ENCODE measurements around the gene VGLL4.
"Not testable (repeated sequence)": the region's sequence is repeated elsewhere in the genome, so short reads cannot be mapped to it uniquely, and the experiment has no call there.

Gene VGLL4, protein sequence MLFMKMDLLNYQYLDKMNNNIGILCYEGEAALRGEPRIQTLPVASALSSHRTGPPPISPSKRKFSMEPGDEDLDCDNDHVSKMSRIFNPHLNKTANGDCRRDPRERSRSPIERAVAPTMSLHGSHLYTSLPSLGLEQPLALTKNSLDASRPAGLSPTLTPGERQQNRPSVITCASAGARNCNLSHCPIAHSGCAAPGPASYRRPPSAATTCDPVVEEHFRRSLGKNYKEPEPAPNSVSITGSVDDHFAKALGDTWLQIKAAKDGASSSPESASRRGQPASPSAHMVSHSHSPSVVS

DNA sequence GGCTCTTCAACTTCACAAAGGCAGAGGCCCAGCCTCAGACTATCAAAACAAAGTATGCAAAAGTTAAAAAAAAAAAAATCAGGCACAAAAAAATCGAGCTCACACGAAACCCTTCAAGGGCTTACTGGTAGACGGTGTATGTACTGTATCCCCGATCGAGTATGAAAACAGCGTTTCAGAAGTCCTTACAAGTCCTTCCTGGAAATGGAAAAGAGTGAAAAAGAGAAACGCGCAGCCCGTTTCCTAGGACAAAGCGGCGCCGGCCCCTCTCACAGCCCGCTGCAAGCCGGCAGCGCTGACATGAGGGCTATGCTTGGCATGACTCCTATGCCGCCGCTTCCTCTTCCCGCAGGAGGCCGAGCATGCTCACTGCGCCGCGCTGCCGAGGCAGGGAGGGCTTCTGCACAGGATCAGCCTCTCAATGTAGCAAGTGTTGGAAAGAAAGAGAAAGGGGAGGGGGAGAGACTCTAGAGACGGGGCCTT is at the start of gene VGLL4:
Gene VGLL4 (minus strand): TSS at position 311 of the 483 bp plus-strand sequence. CDS start 397 bp downstream, outside the sequence.
- Histone ChIP-seq H3K4me3 (ENCODE audit: low read depth, low read length) (peak within 1 kb of the TSS; percentile 94), H3K9ac (ENCODE audit: low read length) (peak within 1 kb of the TSS; percentile 94), H3K4me1 (ENCODE audit: control insufficient read depth, insufficient read depth, low read length) (peaks cover 26% of the 10 kb centered on the region), H3K27ac (ENCODE audit: low read depth, low read length) (peak within 1 kb of the TSS; percentile 87), H3K27me3 (ENCODE audit: control insufficient read depth, insufficient read depth, low read length) (no peaks in the 10 kb centered on the region), H3K36me3 (ENCODE audit: control insufficient read depth, insufficient read depth, low read length) (no peaks in the 10 kb centered on the region), H3K9me3 (ENCODE audit: control insufficient read depth, insufficient read depth, low read depth, low read length) (no peaks in the 10 kb centered on the region)

DNA sequence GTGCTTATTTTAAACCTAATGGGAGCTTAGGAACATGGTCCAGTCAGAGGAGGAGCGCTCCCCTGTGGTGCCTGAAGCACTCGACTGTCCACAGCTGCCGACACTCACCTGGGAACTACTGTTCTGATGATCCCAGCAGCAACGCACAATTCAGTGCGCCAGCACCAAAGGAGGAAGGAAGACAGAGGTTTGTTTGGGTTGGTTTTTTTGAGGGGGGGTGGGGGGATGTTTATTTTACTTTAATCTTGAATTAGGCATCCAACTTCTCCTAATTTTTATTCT is 48.8 kb upstream of the VGLL4 start:
- H3K27me3 ChIP-seq (ENCODE audit: control insufficient read depth, insufficient read depth, low read length): no peaks in the 10 kb centered on the region
- H3K9ac ChIP-seq (ENCODE audit: low read length): no peak overlapping the region
- no peaks in the 10 kb centered on the region for H3K9me3 ChIP-seq (ENCODE audit: control insufficient read depth, insufficient read depth, low read depth, low read length)
- no peak overlapping the region for H3K27ac ChIP-seq (ENCODE audit: low read depth, low read length)
- H3K4me1 ChIP-seq (ENCODE audit: control insufficient read depth, insufficient read depth, low read length): peaks cover 22% of the 10 kb centered on the region
- H3K4me3 ChIP-seq (ENCODE audit: low read depth, low read length): no peak overlapping the region
- peaks cover 2% of the 10 kb centered on the region; the same call in 1 of the 2 replicates for H3K36me3 ChIP-seq (ENCODE audit: control insufficient read depth, insufficient read depth, low read length)

DNA sequence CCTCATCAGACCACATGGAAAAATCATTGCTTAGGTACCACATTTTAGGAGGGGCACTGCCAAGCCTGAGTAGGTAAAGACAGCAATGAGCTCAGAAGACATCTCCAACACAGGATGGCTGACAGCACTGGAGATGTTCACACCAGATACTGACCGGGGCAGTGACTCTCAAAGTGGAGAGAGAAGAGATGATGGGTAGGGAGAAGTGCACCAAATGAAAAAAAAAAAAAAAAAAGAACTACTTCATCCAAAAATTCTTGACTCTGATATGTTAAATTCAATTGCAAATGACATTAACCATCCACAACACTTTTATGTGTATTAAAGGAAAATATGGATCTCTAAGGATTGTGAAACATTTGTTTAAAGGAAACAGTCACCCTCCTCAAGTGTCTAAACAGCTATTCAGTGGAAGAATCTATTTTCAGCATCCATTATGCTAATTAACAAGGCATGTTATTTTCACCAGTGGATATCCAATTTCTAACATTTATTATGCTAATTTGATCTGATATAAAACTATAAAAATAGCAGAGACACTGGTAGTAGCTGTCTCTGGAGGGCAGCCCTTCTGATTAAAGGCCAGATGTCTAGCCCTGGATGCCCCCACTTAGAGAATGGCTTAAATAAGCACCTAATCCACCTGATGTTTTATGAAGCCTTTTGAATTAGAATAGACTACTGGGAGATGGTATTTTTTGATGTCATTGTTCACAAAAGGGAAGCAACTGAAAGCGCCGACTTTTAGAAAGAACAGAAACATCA is 48.2 kb upstream of the VGLL4 start:
- no peak overlapping the region for H3K4me3 ChIP-seq (ENCODE audit: low read depth, low read length)
- no peak overlapping the region for H3K27ac ChIP-seq (ENCODE audit: low read depth, low read length)
- no peaks in the 10 kb centered on the region for H3K9me3 ChIP-seq (ENCODE audit: control insufficient read depth, insufficient read depth, low read depth, low read length)
- peaks cover 22% of the 10 kb centered on the region for H3K4me1 ChIP-seq (ENCODE audit: control insufficient read depth, insufficient read depth, low read length)
- no peaks in the 10 kb centered on the region for H3K27me3 ChIP-seq (ENCODE audit: control insufficient read depth, insufficient read depth, low read length)
- peaks cover 2% of the 10 kb centered on the region; the same call in 1 of the 2 replicates for H3K36me3 ChIP-seq (ENCODE audit: control insufficient read depth, insufficient read depth, low read length)
- no peak overlapping the region for H3K9ac ChIP-seq (ENCODE audit: low read length)

DNA sequence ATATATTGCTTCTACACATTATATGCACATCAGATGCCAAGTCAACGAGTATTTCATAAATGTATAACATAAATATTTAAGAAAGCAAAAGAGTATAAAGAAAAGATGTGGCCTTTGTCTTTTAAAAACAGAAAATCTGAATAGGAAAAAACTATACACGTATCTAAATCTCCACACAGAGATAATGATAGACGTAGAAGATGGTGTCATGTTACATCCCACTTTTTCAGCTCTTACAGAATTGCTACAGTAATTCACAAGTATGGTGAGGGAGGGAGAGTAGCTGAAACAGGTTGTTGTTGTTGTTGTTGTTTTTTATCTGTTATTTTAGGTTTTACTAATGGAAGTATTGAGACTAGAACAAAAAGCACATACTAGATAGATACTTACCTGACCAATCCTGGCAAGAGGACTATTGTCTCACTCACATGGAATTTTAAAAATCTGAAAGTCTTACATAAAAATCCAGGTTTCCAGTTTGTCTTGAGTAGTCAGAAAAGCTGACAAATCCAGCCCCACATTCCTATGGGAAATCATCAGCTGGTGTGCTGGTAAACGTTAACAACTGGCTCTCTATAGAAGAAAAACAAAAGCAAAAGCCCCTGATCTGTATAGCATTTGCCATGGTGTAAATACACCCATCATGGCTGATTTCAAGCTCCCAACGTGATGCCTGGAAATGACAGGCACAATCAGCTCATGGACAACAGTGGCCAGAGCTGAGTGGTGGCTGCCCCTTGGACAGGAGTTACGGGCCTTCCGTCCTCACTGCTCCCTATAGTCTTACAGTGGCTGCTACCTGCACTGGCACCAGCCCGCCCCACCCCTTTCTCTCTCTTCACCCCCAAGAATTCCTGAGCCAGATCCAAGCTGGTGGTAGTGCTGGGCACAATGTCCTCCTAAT is 47.4 kb upstream of the VGLL4 start:
- Histone ChIP-seq H3K27ac (ENCODE audit: low read depth, low read length) (no peak overlapping the region), H3K4me3 (ENCODE audit: low read depth, low read length) (no peak overlapping the region), H3K4me1 (ENCODE audit: control insufficient read depth, insufficient read depth, low read length) (peaks cover 22% of the 10 kb centered on the region), H3K9ac (ENCODE audit: low read length) (no peak overlapping the region), H3K36me3 (ENCODE audit: control insufficient read depth, insufficient read depth, low read length) (peaks cover 2% of the 10 kb centered on the region; the same call in 1 of the 2 replicates), H3K9me3 (ENCODE audit: control insufficient read depth, insufficient read depth, low read depth, low read length) (no peaks in the 10 kb centered on the region), H3K27me3 (ENCODE audit: control insufficient read depth, insufficient read depth, low read length) (no peaks in the 10 kb centered on the region)

DNA sequence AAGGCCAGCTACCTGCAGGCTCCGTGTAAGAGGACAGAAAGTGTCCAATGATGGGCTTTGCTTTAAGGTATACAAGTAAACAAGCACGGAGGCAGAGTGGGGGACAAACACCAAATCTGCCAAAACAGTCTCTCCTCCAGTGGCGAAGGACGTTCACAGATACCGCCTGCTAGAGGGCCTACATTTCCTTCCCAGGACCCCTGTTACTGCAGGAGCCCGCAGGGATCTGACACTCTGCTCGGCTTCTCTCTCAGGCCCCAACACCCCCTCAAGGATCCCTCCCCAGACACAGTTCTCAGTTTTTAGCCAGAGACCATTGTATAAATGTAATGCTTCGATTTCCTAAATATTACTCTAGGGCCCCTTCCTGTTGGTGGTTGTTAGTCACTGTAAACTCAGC is 46.0 kb upstream of the VGLL4 start:
- peaks cover 22% of the 10 kb centered on the region for H3K4me1 ChIP-seq (ENCODE audit: control insufficient read depth, insufficient read depth, low read length)
- peaks cover 2% of the 10 kb centered on the region; the same call in 1 of the 2 replicates for H3K36me3 ChIP-seq (ENCODE audit: control insufficient read depth, insufficient read depth, low read length)
- no peak overlapping the region for H3K4me3 ChIP-seq (ENCODE audit: low read depth, low read length)
- no peak overlapping the region for H3K9ac ChIP-seq (ENCODE audit: low read length)
- H3K27me3 ChIP-seq (ENCODE audit: control insufficient read depth, insufficient read depth, low read length): no peaks in the 10 kb centered on the region
- no peak overlapping the region for H3K27ac ChIP-seq (ENCODE audit: low read depth, low read length)
- H3K9me3 ChIP-seq (ENCODE audit: control insufficient read depth, insufficient read depth, low read depth, low read length): no peaks in the 10 kb centered on the region

DNA sequence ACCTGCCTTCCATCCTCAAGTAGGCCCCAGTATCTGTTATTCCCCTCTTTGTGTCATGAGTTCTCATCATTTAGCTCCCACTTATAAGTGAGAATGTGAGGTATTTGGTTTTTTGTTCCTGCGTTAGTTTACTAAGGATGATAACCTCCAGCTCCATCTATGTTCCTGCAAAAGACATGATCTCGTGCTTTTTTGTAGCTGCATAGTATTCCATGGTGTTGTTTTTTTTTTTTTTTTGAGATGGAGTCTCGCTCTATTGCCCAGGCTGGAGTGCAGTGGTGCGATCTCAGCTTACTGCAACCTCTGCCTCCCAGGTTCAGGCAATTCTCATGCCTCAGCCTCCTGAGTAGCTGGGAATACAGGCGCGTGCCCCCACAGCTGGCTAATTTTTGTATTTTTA is 41.3 kb upstream of the VGLL4 start:
- not testable (repeated sequence) for H3K27me3 ChIP-seq (ENCODE audit: control insufficient read depth, insufficient read depth, low read length); H3K4me1 ChIP-seq (ENCODE audit: control insufficient read depth, insufficient read depth, low read length); H3K27ac ChIP-seq (ENCODE audit: low read depth, low read length); H3K36me3 ChIP-seq (ENCODE audit: control insufficient read depth, insufficient read depth, low read length); H3K4me3 ChIP-seq (ENCODE audit: low read depth, low read length); H3K9ac ChIP-seq (ENCODE audit: low read length); H3K9me3 ChIP-seq (ENCODE audit: control insufficient read depth, insufficient read depth, low read depth, low read length)

DNA sequence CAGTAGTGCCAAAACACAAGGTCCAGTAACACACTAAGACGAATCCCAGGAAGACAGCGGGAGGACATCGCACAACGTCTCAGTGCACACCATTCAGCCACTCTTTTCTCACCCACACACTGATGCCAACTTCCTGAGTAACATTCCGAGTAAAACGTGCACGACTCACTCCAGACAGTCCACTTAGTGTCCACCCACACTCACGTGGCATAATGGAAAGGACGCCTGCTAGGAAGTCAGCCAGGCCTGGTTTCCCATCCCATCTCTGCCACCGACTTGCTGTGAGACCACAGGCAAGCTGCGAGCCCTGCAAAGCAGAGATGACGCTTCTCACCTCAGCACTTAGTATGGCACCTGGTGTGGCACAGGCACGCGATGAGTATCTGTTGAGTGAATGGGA is 36.8 kb upstream of the VGLL4 start:
- no peaks in the 10 kb centered on the region for H3K9me3 ChIP-seq (ENCODE audit: control insufficient read depth, insufficient read depth, low read depth, low read length)
- H3K4me3 ChIP-seq (ENCODE audit: low read depth, low read length): no peak overlapping the region
- no peaks in the 10 kb centered on the region for H3K4me1 ChIP-seq (ENCODE audit: control insufficient read depth, insufficient read depth, low read length)
- H3K9ac ChIP-seq (ENCODE audit: low read length): no peak overlapping the region
- H3K27ac ChIP-seq (ENCODE audit: low read depth, low read length): no peak overlapping the region
- no peaks in the 10 kb centered on the region for H3K27me3 ChIP-seq (ENCODE audit: control insufficient read depth, insufficient read depth, low read length)
- no peaks in the 10 kb centered on the region for H3K36me3 ChIP-seq (ENCODE audit: control insufficient read depth, insufficient read depth, low read length)

DNA sequence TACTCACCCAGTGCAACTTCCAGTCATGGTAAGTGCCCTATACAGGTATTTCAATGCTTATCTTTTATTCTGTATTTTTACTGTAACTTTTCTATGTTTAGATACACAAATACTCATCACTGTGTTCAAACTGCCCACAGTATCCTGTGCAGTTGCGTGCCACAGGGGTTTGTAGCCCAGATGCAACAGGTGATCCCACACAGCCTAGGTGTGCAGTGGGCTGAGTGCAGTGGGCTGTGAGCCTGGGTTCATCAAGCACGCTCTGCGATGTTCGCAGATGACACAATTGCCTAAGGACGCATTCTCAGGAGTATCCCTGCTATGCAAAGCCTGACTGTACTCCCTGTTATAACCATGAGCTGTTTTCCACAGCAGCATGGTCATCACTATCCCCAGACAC is 36.2 kb upstream of the VGLL4 start:
- Histone ChIP-seq H3K27ac (ENCODE audit: low read depth, low read length) (no peak overlapping the region), H3K27me3 (ENCODE audit: control insufficient read depth, insufficient read depth, low read length) (no peaks in the 10 kb centered on the region), H3K9ac (ENCODE audit: low read length) (no peak overlapping the region), H3K4me3 (ENCODE audit: low read depth, low read length) (no peak overlapping the region), H3K36me3 (ENCODE audit: control insufficient read depth, insufficient read depth, low read length) (no peaks in the 10 kb centered on the region), H3K9me3 (ENCODE audit: control insufficient read depth, insufficient read depth, low read depth, low read length) (no peaks in the 10 kb centered on the region), H3K4me1 (ENCODE audit: control insufficient read depth, insufficient read depth, low read length) (no peaks in the 10 kb centered on the region)

DNA sequence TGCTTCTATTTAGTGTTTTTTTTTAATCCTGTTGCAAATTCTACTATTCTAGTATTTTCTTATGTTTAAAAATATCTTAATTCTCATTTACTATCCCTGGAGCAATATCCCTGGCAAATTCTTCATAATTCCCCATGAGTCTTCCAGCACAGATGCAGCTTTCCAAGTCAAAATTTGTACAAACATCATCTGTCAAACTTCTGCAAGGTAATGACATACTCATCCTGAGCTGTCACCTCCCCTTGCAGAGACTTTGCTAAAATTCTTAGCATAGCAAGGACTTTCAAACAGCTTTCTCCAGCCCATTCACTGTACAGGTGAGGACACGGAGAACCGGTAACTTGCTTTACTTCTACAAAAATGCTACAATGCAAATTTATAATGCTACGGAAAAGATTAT is 28.6 kb upstream of the VGLL4 start:
- H3K27me3 ChIP-seq (ENCODE audit: control insufficient read depth, insufficient read depth, low read length): no peaks in the 10 kb centered on the region
- no peak overlapping the region for H3K9ac ChIP-seq (ENCODE audit: low read length)
- H3K36me3 ChIP-seq (ENCODE audit: control insufficient read depth, insufficient read depth, low read length): no peaks in the 10 kb centered on the region
- H3K9me3 ChIP-seq (ENCODE audit: control insufficient read depth, insufficient read depth, low read depth, low read length): no peaks in the 10 kb centered on the region
- peaks cover 11% of the 10 kb centered on the region for H3K4me1 ChIP-seq (ENCODE audit: control insufficient read depth, insufficient read depth, low read length)
- H3K4me3 ChIP-seq (ENCODE audit: low read depth, low read length): no peak overlapping the region
- H3K27ac ChIP-seq (ENCODE audit: low read depth, low read length): no peak overlapping the region

DNA sequence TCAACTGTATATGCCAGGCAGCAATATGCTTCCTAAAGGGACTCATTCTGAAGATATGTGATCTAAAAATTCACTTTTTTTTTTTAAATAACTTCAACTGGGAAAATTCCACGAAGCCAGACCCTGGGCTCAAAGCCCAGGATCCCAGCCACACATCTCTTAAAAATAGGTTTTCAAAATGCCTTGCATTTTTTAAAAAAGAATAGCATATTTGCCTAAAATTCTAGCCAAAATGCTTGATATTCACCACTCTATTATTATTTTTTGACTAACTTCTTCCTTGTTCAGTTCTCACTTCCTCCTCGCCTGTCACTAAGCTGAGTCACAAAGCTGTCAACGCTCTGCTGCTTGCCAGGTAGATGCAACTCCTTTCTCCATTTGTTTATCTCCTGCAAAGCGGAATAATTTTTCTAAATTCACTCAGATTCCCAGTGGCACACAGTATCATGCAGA is 28.0 kb upstream of the VGLL4 start:
- H3K36me3 ChIP-seq (ENCODE audit: control insufficient read depth, insufficient read depth, low read length): no peaks in the 10 kb centered on the region
- no peaks in the 10 kb centered on the region for H3K27me3 ChIP-seq (ENCODE audit: control insufficient read depth, insufficient read depth, low read length)
- peaks cover 11% of the 10 kb centered on the region for H3K4me1 ChIP-seq (ENCODE audit: control insufficient read depth, insufficient read depth, low read length)
- no peak overlapping the region for H3K9ac ChIP-seq (ENCODE audit: low read length)
- H3K9me3 ChIP-seq (ENCODE audit: control insufficient read depth, insufficient read depth, low read depth, low read length): no peaks in the 10 kb centered on the region
- H3K27ac ChIP-seq (ENCODE audit: low read depth, low read length): no peak overlapping the region
- H3K4me3 ChIP-seq (ENCODE audit: low read depth, low read length): no peak overlapping the region

All from HUES6 (cell line).